GM12801 (cell line): ENCODE results near the gene UGT1A7.

Source experiments
- TF ChIP-seq, protein P1 (sequence below): IDR thresholded peaks from one replicate; pipeline ENCODE4 v1.5.1; 2011; ENCODE audit warnings: control low read depth; ENCODE audit not compliant: insufficient read length; ENCODE audit errors: extremely low read depth

UGT1A7 gene

DNA sequence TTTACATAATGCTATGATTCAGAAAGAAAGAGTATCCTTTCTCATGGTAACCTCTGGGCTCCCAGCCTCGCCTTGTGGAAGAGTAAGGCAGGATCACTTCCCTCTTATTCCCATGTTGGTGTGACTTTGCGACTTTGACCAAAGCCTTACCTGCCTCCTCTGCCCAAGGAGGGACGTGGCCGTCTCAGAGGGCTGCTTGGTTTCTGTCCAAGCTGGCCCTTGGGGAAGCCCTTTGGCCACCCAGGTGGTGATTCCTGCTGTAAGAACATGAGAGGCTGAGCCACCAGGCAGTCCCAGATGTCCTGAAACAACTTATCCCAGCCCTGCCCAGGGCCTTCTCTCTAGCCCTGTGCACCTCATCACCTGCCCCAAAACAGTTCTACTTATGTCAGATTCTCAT lies 17.0 kb downstream of the UGT1A7 start:
- TF ChIP-seq, protein P1, sequence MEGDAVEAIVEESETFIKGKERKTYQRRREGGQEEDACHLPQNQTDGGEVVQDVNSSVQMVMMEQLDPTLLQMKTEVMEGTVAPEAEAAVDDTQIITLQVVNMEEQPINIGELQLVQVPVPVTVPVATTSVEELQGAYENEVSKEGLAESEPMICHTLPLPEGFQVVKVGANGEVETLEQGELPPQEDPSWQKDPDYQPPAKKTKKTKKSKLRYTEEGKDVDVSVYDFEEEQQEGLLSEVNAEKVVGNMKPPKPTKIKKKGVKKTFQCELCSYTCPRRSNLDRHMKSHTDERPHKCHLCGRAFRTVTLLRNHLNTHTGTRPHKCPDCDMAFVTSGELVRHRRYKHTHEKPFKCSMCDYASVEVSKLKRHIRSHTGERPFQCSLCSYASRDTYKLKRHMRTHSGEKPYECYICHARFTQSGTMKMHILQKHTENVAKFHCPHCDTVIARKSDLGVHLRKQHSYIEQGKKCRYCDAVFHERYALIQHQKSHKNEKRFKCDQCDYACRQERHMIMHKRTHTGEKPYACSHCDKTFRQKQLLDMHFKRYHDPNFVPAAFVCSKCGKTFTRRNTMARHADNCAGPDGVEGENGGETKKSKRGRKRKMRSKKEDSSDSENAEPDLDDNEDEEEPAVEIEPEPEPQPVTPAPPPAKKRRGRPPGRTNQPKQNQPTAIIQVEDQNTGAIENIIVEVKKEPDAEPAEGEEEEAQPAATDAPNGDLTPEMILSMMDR, result no peak

DNA sequence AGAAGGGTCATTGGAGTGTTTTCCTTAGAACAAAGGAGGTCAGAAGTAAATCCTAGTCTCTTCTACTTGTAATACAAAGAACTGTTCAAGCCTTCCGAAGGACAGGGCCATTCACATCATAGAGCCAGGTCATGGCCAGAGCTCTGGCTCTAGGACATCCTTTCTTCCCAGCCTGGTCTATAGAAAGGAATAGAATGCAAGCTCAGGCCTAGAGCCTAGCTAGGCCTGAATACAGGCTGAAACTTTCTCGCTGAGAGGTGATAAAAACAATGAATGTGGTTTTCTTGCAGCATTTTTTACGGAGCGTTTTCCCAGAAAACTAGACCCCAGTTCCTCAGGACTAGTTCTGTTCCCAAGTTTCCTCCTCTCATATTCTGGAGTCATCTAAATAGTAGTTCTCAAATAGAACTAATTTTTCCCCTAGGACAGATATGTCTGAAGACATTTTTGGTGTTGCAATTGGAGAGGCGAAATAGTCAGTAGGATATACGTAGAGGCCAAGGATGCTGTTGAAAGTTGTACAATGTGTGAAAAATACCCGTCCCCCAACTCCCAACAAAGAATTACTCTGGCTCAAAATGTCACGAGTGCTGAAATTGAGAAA lies 17.8 kb downstream of the UGT1A7 start:
- TF ChIP-seq, protein P1, result no peak

DNA sequence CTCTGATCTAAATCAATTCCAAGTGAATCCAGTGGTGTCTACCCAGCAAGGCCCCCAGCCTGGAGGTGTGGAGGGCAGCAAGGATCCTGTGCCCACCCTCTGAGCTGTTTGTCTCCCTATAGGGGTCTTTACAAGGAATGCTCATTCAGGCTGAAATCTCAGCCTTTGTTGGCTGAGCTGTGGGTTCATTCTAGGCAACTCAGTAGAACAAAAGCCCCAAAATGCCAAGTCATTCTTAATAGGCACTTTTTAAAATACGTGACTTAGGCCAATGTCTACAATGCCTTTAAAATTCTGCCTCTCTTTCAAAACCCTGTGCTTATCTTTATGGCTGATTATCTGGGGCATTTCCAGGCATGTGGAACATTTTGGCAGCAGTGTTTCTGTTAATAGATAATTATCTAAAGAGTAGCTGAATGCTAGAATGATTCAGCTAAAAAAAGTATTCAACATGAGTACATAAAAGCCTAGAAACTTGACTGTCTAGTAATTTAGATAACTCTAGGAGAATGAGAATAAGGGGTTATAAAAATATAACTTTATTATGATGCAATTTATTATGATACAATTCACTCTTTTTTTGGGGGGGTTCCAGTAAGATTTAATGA lies 18.4 kb downstream of the UGT1A7 start:
- TF ChIP-seq, protein P1, result no peak

DNA sequence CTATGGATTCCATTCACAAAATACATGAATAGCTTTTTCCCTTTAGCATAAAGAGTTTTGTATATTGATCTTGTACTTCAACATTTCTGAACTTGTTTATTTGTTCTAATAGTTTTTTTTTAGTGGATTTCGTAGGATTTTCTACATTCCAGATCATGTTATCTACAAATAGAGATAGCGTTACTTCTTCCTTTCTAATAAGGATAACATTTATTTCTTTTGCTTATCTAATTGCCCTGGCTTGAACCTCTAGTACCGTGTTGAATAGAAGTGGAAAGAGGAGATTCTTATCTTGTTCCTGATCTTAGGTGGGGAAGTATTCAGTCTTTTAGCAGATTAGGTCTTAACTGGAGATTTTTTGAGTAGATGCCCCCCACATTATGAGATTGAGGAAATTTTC lies 20.5 kb downstream of the UGT1A7 start:
- TF ChIP-seq, protein P1, result no peak

DNA sequence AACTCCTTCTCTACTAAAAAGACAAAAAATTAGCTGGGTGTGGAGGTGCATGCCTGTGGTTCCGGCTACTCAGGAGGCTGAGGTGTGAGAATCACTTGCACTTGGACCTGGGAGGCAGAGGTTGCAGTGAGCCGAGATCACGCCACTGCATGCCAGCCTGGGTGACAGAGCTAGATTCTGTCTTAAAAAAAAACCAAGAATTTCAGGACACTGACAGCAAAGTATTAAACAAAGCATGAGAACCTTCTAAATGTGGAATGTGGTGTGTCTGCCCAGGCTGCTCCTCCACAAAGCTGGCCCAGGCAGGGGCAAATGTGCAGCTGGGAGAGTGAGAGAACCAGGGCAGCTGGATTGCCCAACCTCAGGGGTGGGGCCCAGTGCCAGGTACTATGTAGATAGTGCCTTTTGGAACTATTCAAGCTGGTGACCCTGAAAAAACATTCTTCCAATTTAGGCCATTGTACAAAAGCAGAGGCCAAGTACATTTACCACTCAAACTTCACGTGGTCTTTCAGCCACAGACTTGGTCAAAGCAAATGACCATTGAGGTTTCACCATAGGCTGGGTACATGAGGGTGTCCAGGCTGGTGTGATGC lies 24.3 kb downstream of the UGT1A7 start:
- TF ChIP-seq, protein P1, result no peak

DNA sequence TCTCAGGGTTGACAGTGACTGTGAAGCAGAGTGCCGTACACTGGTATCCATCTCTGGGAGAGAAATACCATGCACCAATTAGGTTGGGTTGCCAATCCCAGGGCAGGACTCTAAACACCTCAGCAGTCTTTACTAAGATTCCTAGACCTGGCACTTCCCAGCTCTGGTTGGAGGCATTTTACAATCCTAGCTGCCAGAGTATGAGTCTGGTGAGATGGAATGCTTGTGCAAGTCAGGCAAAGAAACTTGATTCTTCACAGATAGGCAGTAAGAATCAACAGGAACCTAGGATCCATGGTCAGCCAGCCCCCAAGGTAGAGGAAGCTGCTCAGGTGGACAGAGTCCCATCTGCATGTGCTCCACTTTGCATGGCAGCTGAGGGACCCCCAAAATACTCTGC lies 25.0 kb downstream of the UGT1A7 start:
- TF ChIP-seq, protein P1, result no peak

DNA sequence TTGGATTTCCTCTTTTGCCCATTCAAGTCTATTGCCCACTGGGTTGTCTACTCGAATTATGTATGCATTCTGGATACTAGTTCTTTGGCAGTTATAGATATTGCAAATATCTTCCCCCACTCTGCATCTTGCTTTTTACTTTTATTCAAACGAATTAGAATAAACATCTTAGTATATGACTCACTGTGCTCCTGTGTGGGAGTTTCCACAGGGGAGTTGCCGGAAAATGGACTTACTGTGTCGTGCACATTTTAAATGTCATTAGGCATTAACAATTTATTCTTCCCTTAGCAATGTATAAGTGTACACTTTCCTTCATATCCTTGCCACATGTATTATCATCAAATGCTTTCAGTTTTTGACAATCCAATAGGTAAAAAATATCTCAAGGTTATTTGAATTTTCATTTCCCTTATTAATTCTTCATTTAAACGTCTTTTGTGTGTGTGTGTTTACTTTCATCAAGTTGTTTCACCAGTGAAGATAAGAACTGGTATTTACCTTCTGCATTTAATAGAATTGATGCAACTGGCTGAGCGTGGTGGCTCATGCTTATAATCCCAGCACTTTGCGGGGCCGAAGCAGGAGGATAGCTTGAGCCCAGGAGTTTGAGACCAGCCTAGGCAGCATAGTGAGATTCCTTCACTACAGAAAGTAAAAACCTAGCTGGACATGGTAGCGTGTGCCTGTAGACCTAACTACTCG lies 26.4 kb downstream of the UGT1A7 start:
- TF ChIP-seq, protein P1, result no peak
